SW480 (cell line): ENCODE measurements around the gene SHTN1.

Experiments used
- DNase-seq: peaks from one replicate; pipeline ENCODE4 v3.0.0-alpha.2; 2016; ENCODE audit warnings: low spot score

SHTN1 gene

DNA sequence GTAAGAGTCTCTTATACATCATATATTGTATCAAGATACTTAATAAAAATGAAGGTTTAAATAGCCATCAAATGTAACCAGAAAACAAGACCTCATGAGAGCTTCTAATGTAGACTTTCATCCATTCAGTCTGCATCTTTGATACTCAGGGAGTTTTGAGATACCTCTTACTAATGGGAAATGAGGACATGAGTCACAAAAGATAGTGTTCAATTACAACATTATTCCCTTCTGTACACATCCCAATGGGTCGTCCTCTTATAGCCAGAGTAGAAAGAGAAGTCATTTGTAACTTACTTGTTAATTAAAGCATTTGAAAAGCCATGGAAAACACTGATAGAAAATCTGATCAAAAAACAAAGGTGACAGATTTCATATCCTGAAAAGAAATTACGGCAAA, 19.4 kb downstream of the SHTN1 start:
- DNase-seq, result no peak

- DNase-seq, result no peak
Measured at GRCh38 chr10:116984202-116984990, 20.6 kb downstream of the SHTN1 start.

GRCh38 chr10:116980041-116980440, 24.9 kb downstream of the SHTN1 start:
- no peak for DNase-seq

- no peak for DNase-seq
Measured at GRCh38 chr10:116978901-116979300, 26.1 kb downstream of the SHTN1 start.

DNA sequence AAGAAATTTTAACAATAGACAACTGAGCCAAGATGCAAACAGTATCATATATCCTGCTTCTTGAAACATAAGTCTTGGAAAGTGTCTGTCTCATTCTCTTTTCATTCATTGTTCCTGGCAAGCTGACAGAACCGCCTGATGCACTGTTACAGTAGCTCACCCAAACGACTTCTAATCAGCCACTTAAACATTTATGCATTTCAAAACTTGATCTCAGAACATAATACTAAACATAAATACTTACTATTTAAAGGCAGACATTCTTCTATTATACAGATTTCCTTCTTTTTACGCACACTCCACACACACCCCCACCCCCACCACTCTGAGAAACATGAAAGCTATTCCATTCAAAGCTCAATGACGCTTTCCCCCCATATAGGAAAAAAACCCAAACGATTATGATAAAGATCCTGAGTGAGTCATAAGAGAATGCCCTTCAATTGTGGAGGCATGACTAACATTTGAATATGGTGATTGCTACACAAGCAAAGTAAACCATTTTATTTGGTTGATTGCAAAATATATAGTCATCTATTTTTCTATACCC, 30.5 kb downstream of the SHTN1 start:
- DNase-seq, result peak; percentile 47

DNA sequence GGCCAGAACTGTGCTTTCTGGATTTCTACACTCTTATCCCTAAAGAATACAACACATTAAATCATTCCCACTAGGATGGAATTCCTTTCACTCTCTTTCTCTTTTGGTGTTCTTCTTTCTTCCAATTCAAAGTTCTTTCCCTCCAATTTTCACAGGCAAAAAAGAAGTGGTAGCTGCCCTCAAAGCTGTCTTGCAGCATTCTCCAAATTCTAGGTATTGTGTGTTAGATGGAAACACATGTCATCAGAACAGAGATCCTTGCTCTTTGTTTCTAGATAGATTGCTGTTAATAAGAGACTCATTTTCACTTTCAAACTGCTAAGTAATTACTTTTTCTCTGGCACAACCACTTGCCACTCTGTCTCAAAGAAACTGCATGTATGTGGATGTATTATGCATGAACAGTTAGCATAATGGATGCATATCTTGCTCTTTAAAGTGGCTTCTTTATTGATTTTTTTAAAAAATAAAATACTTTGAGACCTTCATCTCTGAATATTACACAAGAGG, 31.0 kb downstream of the SHTN1 start:
- DNase-seq, result no peak

GRCh38 chr10:116973371-116973905, 31.5 kb downstream of the SHTN1 start:
- DNase-seq, result no peak

- DNase-seq, result no peak
Measured at GRCh38 chr10:116972131-116972530, 32.9 kb downstream of the SHTN1 start.

- no peak for DNase-seq
Measured at GRCh38 chr10:116970050-116970449, 34.9 kb downstream of the SHTN1 start.

GRCh38 chr10:116968331-116968730, 36.7 kb downstream of the SHTN1 start:
- no peak for DNase-seq

DNA sequence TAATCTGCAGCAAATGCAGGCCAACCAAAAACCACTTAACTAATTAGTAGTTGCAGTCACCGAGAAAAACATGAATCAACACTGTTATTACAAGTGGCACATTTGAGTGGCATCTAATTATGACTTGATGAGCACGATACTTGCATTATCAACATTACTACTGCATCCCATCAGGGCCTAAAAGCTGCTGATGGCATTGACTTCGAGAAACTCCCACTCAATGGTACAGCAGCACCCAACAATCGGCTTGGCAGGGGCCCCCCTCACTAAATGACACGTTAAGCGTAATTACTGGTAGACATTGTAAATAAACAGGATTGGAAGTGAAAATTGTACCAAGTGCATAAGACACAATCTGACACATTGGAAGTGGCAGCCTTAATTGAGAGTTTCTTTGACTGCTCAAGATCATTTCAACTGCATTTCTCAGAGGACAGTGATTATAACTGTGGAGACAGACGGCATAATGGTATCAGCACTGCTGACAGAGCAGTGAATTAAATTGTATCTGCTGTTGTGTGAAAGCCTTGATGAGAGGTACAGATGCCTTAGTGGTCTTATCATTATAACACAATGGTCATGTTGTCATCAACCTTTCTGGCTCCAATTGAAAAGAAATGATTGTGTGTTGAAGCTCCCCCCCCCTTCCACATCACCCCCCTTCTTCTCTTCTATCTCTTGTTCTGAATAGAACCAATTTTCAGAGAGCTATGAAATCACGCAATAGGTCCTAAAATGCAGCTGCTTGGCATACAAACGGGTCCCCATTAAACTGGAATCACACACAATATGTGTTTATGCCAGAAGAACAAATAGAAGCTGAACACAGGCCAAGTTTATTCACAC, 43.4 kb downstream of the SHTN1 start:
- DNase-seq, result no peak

- DNase-seq, result no peak
Measured at GRCh38 chr10:116960066-116960776, 44.8 kb downstream of the SHTN1 start.

DNA sequence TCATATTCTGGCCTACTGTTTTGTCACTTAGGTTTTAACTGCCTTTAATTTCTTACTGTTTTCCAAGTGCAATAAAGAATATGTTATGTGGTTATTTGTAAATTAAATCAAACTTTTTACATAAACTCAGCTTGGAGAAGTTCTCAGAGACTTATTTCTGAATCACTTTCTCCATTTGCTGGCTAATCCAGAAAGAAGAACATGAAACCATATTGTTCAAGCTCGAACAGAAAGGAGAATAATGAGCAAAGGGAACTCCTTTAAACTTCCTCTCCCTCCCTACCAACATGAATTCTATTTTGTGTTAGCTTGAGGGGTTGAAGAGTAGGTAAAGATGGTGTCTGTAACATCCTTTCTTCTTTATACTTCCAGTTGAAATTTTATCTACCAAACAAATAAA, 52.3 kb downstream of the SHTN1 start:
- DNase-seq, result no peak

- no peak for DNase-seq
Measured at GRCh38 chr10:116948530-116948870, 56.5 kb downstream of the SHTN1 start.

GRCh38 chr10:116947841-116948529, 57.0 kb downstream of the SHTN1 start:
- peak; percentile 56 for DNase-seq

GRCh38 chr10:116944911-116945310, 60.1 kb downstream of the SHTN1 start:
- DNase-seq, result no peak

DNA sequence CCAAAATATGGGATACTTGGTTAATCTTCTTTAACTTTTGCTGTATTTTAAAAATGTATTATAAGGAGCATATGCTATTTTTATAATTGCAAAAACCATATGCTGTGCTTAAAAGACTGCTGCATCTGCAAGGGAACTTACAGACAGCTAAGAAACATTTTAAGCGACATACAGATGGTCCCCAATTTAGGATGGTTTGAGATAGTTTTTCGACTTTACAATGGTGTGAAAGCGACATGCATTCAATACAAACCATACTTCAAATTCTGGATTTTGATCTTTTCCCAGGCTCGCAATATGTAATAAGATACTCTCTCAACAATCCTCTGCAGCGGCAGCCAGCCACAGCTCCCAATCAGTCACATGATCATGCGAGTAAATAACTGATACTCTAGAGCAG, 73.2 kb downstream of the SHTN1 start:
- DNase-seq, result no peak

DNA sequence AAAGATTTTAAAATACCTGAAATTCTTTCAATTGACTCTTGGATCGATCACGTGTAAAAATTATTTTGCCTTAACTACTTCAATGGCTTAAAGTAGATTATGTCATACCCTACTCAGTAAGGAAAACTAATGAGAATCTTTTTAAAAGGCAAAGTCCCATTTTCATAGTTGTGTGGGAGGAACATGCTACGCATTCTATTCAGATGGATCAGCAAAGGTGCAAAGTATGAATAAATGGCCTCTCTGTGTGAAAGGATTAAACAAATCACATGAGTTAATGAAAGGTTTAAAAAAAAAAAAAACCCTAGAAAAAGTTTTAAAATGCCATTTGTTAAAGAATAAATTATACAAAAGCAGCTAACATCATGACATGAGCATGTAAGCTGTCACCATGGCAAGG, 78.6 kb downstream of the SHTN1 start:
- no peak for DNase-seq

GRCh38 chr10:116925056-116925455, 79.9 kb downstream of the SHTN1 start:
- DNase-seq, result no peak

- no peak for DNase-seq
Measured at GRCh38 chr10:116919706-116920105, 85.3 kb downstream of the SHTN1 start.

DNA sequence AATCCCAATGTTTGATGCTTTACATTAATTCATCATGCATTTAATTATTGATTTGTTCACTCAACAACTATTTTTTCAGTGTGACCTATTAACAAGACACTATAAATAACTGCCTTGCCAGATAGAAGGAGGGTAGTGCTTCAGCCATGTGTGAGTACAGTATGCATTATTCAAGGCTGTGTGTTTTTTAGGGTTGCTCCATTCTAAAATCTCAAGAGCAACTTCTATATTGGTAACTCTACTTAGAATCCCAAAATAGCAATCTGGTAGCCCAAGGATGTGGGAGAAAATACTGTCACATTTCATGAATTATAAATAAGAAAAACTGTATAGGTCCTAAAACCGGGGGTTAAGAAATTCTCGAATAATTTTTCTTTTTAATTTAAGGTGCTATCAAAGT, 85.8 kb downstream of the SHTN1 start:
- no peak for DNase-seq
